Measurements from ENCODE around the gene TNFAIP8L2.
A peak's percentile ranks its signal among the peaks of the same experiment; 100 is the strongest.

The TNFAIP8L2 gene

DNA sequence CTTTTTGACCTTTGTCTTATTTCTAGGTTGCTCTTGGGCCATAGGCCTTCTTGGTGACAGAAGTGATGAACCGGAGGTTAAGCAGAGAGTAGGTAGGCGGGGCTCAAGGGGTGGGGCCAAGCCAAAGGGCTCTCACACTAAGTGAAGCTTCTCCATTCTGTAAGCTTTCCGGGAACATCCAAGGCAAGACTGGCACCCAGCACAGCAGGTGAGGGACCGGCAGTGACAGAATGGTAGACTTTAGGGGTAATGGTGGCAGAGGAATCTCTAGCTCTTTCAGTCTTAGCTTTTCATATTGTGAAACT lies at the start of gene TNFAIP8L2:
Gene TNFAIP8L2 (plus strand): TSS at position 135 of the 305 bp plus-strand sequence. CDS start 2,049 bp downstream, outside the sequence.
- peak; percentile 88 for DNase-seq

DNA sequence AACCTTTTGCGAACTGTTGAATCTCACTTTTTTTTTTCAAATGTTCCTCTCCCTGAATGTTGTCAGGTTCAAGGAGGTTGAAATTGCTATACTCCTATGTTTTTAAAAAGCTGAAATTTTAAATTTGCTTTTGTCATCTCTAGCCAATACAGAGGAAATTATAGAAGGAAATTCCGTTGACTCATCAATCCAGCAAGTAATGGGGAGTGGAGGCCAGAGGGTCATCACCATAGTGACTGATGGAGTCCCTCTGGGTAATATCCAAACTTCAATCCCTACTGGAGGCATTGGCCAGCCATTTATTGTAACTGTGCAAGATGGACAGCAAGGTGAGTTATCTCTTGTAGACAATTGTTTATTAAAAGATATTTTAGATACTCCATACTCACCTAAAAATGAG lies 49.6 kb upstream of the TNFAIP8L2 start:
- DNase-seq = no peak

DNA sequence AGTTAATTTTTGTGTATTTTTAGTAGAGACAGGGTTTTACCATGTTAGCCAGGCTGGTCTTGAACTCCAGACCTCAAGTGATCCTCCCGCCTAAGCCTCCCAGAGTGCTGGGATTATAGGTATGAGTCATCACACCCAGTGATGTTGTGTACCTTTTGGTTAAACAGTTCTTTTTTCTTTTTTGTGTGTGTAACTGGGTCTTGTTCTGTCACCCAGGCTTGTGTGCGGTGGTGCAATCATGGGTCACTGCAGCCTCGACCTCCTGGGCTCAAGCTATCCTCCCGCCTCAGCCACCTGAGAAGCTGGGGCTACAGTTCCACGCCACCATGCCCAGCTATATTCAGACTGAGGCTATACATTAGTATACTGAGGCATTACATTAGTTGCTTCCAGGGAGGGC lies 48.1 kb upstream of the TNFAIP8L2 start:
- DNase-seq = no peak

DNA sequence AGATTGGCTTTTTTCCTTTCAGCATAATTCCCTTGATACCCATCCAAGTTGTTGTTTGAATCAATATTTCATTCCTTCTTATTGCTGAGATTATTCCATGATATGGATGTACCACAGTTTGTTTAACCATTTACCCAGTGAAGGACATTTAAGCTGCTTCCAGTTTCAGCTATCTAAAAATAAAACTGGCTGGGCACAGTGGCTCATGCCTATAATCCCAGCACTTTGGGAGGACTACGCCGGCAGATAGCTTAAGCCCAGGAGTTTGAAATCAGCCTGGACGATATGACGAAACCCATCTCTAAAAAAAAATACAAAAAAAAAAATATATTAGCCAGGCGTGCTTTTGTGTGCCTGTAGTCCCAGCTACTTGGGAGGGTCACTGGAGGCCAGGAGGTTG lies 42.6 kb upstream of the TNFAIP8L2 start:
- no peak for DNase-seq

DNA sequence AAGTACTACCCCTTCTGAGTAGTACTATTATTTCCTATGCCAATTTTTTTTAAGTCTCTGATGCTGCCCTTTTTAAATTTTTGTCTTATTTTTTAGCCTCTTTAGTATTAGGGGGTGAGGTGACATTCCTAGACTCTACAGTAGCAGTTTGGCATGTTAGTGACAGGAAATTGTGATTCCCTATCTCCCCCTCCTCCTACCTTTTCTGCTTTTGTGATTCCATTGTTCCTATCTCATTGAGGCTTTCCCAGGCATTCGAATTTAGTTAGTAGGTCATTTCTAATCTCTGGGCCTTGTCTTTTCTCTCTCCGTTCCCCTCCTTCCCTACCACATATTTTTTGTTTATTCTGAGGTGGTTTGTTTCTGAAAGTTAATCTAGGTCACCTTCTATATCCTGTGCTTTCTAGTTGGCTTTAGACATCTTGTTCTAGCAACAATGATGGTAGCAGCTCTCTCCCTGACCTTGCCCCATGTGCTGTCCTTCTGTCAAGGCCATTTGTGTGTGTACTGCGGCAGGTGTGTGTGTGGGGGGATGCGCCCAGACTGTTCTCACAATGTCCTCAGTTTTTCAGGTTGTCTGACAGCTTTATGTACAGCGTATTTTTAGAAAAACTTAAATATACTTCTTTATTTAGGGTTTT lies 31.6 kb upstream of the TNFAIP8L2 start:
- DNase-seq = no peak

DNA sequence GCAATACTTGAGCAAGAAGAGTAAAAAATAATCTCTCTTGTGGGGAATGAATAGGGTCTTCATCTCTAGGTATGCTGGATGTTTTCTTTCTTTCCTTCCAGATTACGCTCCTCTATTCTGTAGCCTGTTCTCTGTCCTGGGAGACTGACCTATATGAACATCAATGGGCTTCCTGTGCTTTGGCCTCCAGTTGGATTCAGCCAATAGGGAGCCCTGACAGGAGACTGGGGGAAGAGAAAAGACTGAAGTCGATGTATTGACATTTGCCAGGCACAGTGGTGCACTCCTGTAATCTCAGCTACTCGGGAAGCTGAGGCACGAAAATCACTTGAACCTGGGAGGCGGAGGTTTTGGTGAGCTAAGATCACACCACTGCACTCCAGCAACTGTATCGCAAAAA lies 27.6 kb upstream of the TNFAIP8L2 start:
- no peak for DNase-seq

DNA sequence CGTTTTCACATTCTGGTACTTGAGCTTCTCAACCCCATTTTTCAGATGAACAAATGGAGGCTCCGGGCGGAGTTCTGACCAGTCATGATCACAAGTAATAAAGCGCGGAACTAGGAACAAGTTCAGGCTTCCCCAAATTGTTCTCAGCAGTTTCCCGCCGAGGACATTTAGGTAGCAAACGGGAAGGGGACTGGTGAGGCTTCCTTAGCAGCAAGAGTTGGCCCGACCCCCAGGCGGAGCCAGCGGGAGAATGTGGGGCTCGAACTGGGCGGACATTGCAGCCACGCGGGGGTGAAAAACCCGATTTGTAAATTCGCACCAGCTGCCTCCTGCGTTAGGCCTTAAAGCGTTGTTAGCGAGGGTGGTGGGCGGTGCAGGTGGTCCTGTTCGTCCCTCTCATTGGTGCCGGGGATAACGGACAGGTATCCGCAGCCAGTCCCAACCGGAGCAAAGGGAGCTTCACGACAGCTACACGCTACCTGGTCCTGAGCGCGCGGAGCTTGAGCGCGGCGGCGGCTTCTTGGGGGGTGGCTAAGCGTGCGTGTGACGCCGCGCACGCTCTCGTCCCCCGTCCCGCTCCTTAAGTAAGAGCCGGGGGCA lies 25.4 kb upstream of the TNFAIP8L2 start:
- peak; percentile 86 to 90 for DNase-seq

DNA sequence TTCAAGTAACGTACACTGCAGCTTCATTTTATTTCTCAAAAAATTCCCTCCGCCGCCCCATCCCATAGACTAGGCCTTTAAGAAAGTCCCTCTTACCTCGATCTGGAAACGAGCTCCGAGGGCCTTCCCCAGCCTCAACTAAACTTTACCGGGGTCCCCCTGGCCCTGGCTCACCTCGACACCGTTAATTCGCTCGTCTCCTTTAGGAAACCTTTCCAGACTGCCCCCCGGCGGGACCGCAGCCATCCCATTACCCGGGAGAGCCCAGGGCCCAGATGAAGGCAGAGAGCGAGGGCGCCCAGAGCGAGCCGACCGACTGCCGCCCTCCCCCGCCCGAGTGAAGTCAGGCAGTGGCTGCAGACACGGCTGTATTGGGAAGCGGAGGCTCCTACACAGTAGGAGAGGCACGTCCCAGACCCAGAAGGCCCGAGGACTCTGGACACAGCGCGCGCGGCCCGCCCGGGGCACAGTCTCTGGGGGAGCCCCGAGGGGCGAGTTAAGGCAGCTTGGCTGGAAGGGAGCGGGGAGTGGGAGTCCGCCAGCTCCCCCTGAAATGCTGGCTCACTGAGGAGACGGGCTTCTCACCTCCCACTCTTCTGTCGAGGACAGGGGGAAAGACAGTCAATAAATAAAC lies 24.6 kb upstream of the TNFAIP8L2 start:
- DNase-seq = peak in 1 of 2 experiments; percentile 26

DNA sequence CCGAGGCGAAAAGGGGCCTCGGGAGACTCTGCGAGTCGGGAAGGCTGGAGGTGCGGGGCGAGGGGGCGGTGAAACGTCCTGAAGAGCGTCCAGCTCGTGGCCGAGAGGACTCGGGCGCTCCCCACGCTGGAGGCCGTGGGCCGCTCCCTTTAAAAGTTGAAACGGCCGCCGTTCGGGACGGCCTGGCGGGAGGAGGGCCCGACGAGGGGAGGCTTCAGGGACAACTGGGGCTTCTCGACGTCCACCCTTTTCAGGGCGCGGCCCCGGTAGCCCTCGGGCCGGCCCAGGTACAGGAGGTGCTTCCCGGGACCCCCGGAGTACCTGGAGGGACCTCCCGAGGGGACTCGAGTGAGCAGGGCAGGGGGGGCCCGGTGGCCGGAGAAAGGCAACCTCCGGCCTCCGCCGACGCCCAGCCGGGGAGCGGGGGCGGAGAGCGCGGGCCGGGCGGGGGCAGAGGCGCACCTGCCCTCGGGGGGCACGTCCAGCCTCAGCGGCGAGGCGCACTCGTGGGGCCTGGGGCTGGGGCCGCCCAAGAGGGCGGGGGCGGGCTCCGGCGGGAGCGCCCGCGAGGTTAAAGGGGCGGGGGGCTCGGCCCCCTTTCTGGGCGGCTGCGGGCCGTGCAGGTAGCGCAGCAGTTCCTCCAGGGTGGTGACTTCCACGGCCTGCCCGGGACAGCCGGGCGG lies 24.0 kb upstream of the TNFAIP8L2 start:
- DNase-seq = no peak

DNA sequence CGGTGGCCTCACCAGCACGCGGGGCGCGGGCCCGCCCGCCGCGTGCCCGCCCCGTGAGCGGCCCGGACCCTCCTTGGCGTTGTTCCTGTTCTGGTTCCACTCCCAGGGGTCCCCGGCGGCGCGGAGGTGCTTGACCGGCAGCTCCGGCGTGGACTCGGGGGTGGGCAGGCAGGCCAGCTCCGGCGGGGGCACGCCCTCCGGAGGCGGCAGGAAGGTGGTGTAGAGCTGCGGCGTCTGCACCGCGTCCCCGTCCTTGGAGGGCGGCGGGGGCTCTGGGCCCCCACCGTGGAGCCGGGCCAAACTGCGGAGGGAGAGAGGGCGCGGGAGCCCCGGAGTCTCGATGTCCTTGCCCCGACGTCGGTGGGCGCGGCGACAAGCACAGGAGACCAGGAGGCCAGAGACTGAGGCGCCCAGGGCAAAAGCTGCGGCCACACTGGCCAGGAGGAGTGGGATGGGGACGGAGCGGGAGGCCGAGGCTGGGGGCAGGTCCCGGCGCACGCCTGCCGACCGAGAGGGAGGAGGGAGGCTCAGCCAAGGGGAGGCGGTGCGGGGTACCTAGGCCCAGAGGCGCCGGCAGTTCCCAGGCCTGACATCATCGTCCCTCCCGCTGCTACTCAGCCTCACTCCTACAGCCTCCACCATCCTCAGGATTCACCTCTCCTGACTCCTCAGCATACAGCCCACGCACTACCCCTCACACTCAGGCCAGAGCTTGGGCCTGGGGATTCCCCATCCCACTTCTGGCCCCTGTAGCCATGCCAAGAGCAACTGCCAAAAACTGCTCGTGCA lies 23.2 kb upstream of the TNFAIP8L2 start:
- DNase-seq = no peak

DNA sequence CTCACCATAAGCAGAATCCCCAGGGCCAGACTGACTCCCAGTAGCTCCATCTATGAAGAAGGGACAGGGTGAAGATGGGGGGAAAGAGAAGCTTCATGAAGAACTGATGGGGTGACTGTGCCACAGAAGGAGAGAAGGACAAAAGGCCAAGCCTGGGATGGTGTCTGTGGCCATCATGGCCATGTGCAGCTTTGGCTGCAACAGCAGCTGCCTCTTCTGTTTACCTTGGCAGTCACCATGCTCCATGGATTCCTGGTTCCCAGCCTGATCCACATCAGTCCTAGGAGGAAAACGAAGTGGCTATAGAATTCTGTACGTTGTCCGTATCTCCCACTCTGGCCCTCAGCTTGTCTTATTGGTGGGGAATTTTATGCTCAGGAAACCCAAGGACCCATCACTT lies 22.1 kb upstream of the TNFAIP8L2 start:
- no peak for DNase-seq

DNA sequence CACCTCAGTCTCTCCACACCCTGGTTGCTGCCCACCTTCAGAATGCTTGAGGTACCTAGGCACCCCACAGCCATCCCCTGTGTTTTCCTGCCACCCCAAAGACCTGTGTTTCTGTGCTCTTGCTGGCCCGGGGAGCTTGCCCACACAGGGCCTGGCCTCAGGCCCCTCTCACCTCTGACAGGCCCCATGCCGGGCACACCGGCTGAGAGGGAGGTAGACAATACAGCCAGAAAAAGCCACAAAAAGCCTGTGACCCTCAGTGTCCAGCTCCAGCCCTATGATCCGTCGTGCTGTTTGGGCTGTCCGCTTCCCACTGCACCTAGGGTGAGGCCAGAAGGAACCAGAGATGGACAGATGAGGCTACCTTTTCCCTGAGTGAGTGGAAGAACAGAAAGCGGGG lies 21.5 kb upstream of the TNFAIP8L2 start:
- no peak for DNase-seq

DNA sequence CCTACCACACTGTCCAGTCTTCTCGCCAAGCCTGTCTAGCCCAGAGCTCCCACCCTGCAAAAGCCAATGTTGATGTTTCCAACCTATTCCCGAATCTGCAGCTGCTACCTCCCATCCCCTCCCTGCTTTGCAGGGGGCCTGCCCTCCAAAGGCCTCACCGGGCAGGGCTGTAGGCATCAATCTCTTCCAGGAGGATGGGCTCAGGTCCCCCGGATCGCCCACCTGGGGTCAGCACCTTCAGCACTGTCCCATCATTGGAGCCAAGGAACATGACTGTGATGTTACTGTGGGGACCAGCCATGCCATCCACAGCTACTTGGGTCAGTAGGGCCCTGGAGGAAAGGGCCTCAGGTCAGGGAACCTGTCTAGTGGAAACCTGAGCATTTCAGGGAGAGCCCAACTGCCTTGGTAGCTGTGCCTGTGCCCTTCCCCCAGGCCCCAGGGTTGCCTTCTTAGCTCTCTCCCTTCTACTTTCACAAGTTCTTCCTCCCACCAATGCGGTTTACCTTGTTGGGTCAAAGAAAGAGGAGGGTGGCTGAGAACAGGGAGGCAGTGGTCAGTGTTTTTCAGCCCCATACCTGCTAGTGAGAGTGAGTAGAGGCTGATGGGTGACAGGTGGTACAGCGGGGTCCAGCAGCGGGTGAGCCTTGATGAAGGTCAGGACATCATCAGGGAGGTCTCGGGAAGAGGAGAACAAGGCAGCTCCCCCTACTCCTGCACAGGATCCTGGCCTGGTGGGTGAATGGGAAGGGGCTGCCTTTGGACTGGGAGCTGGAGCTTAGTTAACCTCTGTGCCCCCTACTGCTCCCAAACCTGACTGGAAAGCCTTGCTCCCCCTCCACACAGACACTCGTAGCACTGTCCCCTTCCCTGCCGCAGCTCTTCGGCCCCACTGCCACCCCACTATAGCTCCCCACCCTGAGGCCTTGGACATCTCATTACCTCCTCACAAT lies 20.7 kb upstream of the TNFAIP8L2 start:
- no peak for DNase-seq

DNA sequence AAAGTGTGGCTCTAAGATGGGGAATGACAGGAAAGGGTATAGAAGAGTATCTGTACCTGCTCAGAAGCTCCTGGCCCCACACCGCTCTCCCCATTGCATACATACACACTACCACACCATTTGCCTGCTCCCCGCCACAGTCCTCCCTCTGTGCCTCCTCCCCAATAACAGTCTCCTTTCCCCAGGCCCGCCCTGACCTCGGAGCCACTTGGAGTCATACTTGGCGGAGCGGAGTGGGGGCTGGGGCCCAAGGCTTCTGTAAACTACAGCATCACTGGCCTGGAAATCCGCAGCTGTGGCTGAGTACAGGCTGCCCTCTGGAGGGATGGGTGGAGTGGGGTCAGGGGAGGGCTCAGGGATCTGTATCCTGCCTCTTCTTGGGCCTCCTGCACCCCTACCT lies 18.7 kb upstream of the TNFAIP8L2 start:
- DNase-seq = no peak

DNA sequence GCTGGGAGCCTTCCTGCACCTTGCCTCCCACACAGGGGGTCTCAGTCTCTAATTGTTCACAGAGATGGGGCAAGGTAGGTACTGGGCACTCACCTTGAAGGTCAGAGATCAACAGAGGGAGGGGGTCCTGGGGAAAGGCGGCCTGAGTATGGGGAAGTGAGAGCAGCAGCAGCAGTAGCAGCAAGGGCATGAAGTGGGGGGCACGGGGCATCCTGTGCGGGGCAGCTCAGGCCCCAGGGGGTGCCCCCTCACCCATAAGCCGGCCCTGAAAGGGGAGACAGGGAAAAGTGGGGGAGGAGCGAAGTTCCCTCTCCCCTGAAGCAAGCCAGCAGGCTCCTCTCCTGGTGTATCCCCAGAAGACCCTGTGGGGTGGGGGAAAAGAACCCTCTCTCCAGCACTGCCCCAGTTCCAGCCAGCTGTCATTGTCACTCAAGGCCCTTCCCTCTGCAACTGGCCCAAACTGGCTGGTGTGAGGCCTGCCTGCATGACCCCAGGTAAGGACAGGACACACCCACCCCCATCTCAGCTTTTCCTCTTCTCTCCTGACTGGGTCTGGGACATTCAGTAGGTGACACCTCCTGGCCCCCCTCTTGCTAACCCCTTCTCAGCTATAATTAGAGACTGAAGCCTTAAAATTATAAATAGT lies 13.9 kb upstream of the TNFAIP8L2 start:
- no peak for DNase-seq

DNA sequence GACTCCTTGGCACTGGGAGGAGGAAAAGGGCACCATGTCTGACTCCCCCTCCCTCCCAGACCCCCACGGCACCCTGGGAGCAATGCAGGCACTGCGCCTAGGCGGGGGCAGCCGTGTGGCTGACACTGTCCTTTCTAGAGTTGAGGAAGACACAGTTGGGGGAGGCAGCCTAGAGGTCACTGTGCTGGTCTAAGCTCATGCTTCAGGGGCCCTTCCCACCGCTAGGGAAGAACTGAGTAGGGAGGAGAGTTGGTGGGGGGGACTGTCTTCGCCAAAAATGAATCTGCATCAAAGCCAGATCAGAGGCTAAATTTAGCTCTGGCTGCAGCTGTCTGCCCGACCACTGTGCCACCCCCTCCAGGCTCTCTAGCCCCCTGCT lies 13.4 kb upstream of the TNFAIP8L2 start:
- DNase-seq = no peak

DNA sequence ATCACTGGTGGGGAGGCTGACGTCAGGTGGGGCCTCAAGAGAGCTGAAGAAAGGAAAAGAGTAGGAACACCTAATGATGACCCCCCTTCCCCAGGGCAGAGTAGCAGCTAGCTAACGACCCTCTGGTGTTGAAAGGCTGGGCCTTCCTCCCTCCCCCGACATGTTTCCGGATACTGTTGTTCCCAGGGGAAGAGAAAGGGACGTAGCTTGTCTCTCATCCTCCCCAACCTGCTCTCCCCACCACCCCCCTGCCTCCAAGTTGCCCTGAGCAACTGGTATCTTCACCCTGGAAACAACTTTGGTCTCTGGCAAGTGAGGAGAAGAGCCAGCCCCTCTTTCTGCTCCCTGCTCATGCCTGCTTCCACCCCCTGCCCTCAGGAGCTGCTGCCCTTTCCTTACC lies 12.5 kb upstream of the TNFAIP8L2 start:
- no peak for DNase-seq

DNA sequence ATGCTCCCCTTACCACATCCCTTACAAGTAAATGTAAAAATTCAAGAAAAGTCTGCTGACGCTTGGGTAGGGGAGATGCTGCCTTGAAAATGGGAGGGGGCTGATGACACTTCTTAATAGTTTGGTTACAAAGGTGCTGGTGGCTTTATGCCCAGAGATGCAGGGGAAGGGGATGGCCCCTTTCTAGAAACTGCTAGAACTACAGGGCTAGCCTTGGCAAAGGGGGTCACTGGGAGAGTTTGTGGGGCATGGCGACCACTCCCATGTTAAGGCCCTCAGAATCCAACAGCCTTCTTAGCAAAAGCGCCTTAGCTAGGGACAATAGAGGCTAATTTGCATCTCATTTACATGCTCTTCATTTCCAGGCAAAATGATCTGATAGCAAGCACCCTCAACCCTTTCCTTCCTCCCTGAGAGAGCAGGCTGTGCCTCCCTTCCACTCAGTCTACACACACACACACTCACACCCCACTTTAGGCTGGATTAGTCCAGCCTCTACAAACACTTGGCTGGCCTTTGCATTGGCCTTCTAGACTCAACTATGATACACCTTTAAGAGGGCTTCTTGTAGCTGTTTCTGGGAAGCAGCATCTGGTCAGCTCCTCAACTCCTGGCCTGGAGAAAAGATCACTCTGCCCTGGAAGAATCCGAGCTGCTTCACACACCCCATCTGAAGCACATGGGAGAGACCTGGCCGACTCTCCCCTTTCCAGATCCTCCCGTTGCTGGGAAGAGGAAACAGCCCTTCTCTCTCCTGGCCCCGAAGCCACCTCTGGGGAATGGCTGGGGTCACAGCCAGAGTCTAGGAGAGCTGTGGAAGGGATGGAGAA lies 11.8 kb upstream of the TNFAIP8L2 start:
- no peak for DNase-seq

DNA sequence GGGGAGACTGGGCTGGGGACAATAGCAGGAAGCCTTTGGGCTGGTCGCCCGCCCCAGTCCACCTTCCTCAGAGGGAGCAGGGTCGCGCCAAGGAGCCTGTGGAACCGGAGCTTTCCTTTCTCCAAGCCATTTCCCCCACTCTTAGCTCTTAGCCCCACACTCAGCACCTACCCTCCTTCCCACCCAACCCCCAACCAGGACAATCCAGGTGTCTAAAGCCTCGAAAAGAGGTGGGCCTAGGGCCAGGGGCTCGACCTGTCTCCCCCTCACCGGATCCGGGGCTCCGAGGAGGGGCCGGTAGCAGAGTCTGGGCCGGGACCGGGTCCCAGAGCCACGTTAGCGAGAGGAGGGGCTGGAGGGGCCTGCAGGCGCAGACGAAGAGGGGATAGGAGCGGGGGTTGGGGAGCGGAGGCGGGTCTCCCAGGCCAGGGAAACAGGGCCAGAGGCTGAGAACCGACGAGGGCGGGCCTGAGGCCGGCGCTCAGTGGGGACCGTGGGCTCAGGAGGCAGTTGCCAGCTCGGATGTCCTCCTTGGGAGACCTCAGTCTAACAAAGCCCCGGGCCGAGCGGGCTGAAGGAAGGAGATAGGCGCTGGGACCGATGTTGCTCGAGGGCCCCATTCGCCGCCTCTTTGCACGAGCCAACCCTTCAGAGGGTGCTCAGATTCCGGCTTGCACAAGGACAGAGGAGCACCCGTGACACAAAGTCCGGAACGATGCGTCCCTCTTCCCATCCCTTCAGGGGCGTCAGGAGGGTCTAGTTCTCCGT lies 11.0 kb upstream of the TNFAIP8L2 start:
- DNase-seq = peak; percentile 57

DNA sequence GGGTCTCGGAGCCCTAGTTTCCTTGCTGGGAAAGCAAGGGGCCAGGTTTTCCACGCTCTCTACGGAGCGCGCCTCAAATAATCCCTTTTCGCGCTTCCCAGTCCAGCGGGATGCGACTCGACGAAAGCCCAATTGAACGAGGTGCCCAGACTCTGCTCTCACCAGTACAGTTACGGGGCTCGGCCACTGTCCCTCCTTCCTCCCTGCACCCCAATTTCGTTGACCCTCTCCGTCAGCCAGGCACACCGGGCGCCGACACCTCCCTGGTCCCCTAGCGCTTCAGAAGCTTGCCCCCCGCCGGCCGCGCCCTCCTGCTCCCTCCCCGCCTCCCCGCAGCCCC lies 10.4 kb upstream of the TNFAIP8L2 start:
- DNase-seq = peak in 1 of 2 experiments; percentile 36

Data from activated T-cell treated with anti-CD3 and anti-CD28 coated beads, Interleukin-2, amount 50 U/mL, for 48 hours (primary cell).